ENCODE measurements around the gene DCDC2. TPM values are rescaled to one million over a fixed set of nuclear protein-coding genes. Genes with fewer than 3 reads are reported as not detected.

The DCDC2 gene
- total and polyA plus RNA-seq, 7 donors, result 0.45 to 3.1 (median 0.74) TPM

DNA sequence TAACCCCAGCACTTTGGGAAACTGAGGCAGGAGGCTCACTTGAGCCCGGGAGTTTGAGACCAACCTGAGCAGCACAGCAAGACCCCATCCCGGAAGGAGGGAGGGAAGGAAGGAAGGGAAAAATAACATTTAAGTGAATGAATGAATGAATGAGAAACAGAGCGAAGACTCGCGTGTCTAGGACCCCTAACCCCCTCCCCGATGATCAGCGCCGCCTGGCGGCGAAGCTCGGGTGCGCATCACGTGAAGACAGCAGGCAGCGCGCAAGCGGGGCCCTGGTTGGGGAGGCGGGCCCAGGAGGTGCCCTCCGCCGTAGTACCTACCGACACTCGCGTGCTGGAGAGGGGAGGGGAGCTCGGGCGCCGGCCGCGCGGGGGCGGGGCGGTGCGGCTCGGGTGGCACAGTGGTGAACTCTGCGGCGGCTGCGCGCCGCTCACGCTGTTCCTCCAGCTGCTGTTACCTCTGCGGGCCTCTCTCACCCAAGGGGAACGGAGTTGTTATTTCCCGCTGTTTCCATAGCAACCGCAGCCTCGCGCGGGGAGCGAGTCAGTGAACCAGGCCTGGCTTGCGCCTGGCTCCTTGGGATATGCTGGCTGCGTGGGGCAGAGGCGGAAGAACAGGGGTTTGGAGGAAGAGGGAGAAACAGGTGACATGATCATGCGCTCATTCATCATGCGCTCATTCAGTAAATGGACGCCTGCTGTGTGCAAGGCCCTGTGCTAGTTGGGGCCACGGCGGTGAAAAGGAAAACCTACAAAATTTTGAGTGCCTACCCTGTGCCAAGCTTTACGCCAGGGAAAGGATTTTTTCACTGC is 2.0 kb upstream of the DCDC2 start:
- DNase-seq (peak; percentile 66 to 82), ATAC-seq (peak; percentile 82 to 92 (median 90))
- Histone ChIP-seq H3K27me3 (ENCODE audit: insufficient read depth in 3 of 3, low read length in 2 of 3) (no peaks in the 10 kb centered on the region), H3K36me3 (ENCODE audit: insufficient read depth in 1 of 2, low read depth in 1 of 2) (no peaks in the 10 kb centered on the region), H3K9me3 (no peaks in the 10 kb centered on the region), H3K27ac (peak overlapping the region; percentile 16), H3K4me1 (peaks cover 7% of the 10 kb centered on the region), H3K4me3 (peak overlapping the region; percentile 69)
- WGBS, 3 donors, result 5 to 6% (median 5%) methylated on average over 34 to 55 of the region's 55 CpGs
- intact Hi-C loops (cut with DNase I), result no loop called here
- TF ChIP-seq, protein P1, sequence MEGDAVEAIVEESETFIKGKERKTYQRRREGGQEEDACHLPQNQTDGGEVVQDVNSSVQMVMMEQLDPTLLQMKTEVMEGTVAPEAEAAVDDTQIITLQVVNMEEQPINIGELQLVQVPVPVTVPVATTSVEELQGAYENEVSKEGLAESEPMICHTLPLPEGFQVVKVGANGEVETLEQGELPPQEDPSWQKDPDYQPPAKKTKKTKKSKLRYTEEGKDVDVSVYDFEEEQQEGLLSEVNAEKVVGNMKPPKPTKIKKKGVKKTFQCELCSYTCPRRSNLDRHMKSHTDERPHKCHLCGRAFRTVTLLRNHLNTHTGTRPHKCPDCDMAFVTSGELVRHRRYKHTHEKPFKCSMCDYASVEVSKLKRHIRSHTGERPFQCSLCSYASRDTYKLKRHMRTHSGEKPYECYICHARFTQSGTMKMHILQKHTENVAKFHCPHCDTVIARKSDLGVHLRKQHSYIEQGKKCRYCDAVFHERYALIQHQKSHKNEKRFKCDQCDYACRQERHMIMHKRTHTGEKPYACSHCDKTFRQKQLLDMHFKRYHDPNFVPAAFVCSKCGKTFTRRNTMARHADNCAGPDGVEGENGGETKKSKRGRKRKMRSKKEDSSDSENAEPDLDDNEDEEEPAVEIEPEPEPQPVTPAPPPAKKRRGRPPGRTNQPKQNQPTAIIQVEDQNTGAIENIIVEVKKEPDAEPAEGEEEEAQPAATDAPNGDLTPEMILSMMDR (IDR thresholded peaks at IDR 0.05), result peak; percentile 69

DNA sequence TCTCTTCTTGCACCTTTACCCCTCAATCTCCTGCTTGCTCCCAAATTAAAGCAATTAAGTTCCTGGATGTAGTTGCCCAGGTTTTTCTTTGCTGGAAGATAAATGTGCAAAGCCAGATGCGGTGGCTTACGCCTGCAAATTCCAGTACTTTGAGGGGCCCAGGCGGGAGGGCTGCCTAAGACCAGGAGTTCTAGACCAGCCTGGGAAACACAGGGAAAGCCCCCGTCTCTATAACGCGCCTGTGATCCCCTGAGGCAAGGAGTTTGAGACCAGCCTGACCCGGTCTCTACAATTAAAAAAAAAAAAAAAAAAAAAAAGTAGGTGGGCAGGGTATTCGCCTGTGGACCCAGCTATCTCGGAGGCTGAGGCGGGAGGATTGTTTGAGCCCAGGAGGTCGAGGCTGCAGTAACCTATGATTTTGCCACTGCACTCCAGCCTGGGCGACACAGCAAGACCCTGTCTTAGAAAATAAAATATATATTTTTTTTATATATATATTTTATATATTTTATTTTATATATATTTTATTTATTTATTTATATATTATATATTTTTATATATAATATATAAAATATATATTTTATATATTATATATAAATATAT is 461 bp upstream of the DCDC2 start:
- Histone ChIP-seq H3K27me3 (ENCODE audit: insufficient read depth in 3 of 3, low read length in 2 of 3) (no peaks in the 10 kb centered on the region), H3K9me3 (no peaks in the 10 kb centered on the region), H3K4me3 (peak overlapping the region; percentile 45), H3K27ac (no peak overlapping the region), H3K36me3 (ENCODE audit: insufficient read depth in 1 of 2, low read depth in 1 of 2) (no peaks in the 10 kb centered on the region), H3K4me1 (peaks cover 7% of the 10 kb centered on the region)
- WGBS, 3 donors, result 61 to 62% (median 61%) methylated on average over 12 of the region's 12 CpGs
- ATAC-seq (peak in 1 of 4 donors; percentile 17), DNase-seq (no peak)
- TF ChIP-seq, protein P1 (IDR thresholded peaks at IDR 0.05), result no peak
- intact Hi-C loops (cut with DNase I), result no loop called here

DNA sequence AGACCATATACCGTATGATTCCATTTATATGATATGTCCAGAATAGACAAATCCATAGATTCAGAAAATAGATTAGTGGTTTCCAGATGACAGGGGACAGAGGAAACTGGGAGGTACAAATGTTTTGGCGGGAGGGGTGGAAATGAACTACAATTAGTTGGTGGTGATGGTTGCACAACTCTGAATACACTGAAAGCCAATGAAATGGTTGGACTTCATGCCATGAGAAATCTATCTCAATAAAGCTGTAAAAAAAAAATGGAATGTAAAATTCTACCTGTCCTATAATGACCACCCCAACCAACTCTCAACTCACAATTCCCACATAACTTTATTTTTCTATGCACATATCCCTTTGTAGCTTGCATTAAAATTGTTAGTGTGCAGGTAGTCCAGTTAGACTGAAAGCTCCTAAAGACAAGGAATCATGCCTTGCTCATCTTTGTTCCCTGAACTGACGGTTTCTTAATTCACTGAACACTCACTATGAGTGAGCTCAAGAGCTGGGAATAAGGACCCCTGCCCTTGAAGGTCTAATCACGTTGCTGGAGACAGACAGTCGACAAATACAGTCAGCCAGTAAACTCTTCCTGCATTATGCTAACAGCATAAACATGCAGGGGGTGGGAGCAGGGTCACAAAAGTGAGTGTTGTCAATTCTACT is 1.4 kb downstream of the DCDC2 start:
- DNase-seq (no peak), ATAC-seq (no peak)
- Histone ChIP-seq H3K27me3 (ENCODE audit: insufficient read depth in 3 of 3, low read length in 2 of 3) (no peaks in the 10 kb centered on the region), H3K36me3 (ENCODE audit: insufficient read depth in 1 of 2, low read depth in 1 of 2) (no peaks in the 10 kb centered on the region), H3K27ac (no peak overlapping the region), H3K9me3 (no peaks in the 10 kb centered on the region), H3K4me3 (no peak overlapping the region), H3K4me1 (peaks cover 7% of the 10 kb centered on the region)
- TF ChIP-seq, protein P1 (IDR thresholded peaks at IDR 0.05), result no peak
- intact Hi-C loops (cut with DNase I), result no loop called here
- WGBS, 3 donors, result 64 to 66% (median 65%) methylated on average over 5 of the region's 5 CpGs

GRCh38 chr6:24355393-24355792 is 2.5 kb downstream of the DCDC2 start:
- Histone ChIP-seq H3K36me3 (ENCODE audit: insufficient read depth in 1 of 2, low read depth in 1 of 2) (no peaks in the 10 kb centered on the region), H3K4me1 (peaks cover 7% of the 10 kb centered on the region), H3K27ac (no peak overlapping the region), H3K27me3 (ENCODE audit: insufficient read depth in 3 of 3, low read length in 2 of 3) (no peaks in the 10 kb centered on the region), H3K9me3 (no peaks in the 10 kb centered on the region), H3K4me3 (no peak overlapping the region)
- intact Hi-C loops (cut with DNase I), result no loop called here
- TF ChIP-seq, protein P1 (IDR thresholded peaks at IDR 0.05), result no peak
- ATAC-seq (no peak), DNase-seq (no peak)
- 52 to 56% (median 53%) methylated on average over 4 of the region's 4 CpGs for WGBS, 3 donors

All from psoas muscle (tissue), 8 donors.